RWPE2 (cell line): ENCODE data around the gene PDPK1.
A peak's percentile ranks its signal among the peaks of the same experiment; 100 is the strongest.

Source experiments
- ATAC-seq: fragments of 200-7000 bp; cut with Tn5 transposase; 3 replicates; pipeline ENCODE4 v1.9.1; 2021; ENCODE audit warnings: low read depth
- DNase-seq: peaks from one replicate; pipeline ENCODE4 v3.0.0-alpha.2; 2020; ENCODE audit warnings: low spot score
- H3K27ac ChIP-seq: fragments of 450-650 bp; 2 replicates; pipeline ENCODE4 v1.5.1; 2017; ENCODE audit warnings: mild to moderate bottlenecking; ENCODE audit not compliant: poor library complexity, severe bottlenecking
- H3K27me3 ChIP-seq: fragments of 250-450 bp; sonication (Bioruptor Pico); 2 replicates; pipeline ENCODE4 v1.5.1; 2021; ENCODE audit warnings: mild to moderate bottlenecking, moderate library complexity; ENCODE audit not compliant: insufficient read depth, poor library complexity, severe bottlenecking
- H3K36me3 ChIP-seq: fragments of 250-450 bp; sonication (Bioruptor Pico); 2 replicates; pipeline ENCODE4 v1.5.1; 2020; ENCODE audit warnings: low read depth, mild to moderate bottlenecking, moderate library complexity
- H3K4me1 ChIP-seq: fragments of 250-450 bp; sonication (Bioruptor Pico); 2 replicates; pipeline ENCODE4 v1.5.1; 2021; ENCODE audit warnings: mild to moderate bottlenecking, moderate library complexity; ENCODE audit not compliant: insufficient read depth, poor library complexity, severe bottlenecking
- H3K4me3 ChIP-seq: fragments of 250-450 bp; sonication (Bioruptor Pico); 2 replicates; pipeline ENCODE4 v1.5.1; 2021; ENCODE audit warnings: mild to moderate bottlenecking, moderate library complexity; ENCODE audit not compliant: severe bottlenecking
- H3K9me3 ChIP-seq: fragments of 250-450 bp; sonication (Bioruptor Pico); 2 replicates; pipeline ENCODE4 v1.5.1; 2021; ENCODE audit warnings: mild to moderate bottlenecking, moderate library complexity; ENCODE audit not compliant: severe bottlenecking
- TF ChIP-seq, protein P1 (sequence below): fragments of 450-650 bp; IDR thresholded peaks from one replicate; pipeline ENCODE4 v1.5.1; 2017; ENCODE audit warnings: mild to moderate bottlenecking, moderate library complexity; ENCODE audit not compliant: poor library complexity, severe bottlenecking

PDPK1 gene

DNA sequence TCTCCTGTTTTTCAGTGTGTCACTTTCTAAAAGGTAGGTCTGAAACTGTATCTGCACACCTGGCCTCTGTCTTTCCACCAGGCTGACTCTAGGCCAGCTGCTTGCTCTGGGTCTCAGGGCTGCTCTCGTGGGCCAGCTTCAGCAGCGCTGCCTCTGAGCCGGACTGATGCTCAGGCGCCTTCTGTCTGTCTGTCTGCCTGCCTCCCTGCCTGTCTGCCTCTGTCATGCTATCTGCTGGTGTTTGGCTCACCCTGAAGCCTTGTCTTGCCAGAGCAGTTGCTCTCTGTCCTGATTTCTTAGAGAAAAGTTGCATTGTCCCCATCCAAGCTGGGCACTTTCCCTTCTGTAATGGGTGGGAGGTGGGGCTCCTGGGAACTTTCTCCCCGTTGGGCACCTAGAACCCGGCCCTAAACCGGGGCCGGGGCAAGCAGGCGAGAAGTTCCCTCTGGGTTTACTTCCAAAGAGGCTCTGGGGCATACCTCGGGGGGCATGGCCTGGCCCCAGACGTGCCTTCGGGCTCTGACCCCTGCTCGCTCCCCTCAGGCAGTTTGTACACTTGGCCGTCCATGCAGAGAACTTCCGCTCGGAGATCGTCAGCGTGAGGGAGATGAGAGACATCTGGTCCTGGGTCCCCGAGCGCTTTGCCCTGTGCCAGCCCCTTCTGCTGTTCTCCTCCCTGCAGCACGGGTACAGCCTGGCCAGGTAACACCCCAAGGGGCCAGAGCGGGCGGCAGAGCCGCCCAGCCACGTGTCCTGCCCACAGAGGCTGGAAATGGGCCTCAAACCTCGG lies 39.9 kb upstream of the PDPK1 start:
- H3K4me1 ChIP-seq = no peaks in the 10 kb centered on the region
- no peaks in the 10 kb centered on the region for H3K9me3 ChIP-seq
- DNase-seq = no peak
- H3K27me3 ChIP-seq = no peaks in the 10 kb centered on the region
- H3K27ac ChIP-seq = no peak overlapping the region
- no peak overlapping the region for H3K4me3 ChIP-seq
- TF ChIP-seq, protein P1, sequence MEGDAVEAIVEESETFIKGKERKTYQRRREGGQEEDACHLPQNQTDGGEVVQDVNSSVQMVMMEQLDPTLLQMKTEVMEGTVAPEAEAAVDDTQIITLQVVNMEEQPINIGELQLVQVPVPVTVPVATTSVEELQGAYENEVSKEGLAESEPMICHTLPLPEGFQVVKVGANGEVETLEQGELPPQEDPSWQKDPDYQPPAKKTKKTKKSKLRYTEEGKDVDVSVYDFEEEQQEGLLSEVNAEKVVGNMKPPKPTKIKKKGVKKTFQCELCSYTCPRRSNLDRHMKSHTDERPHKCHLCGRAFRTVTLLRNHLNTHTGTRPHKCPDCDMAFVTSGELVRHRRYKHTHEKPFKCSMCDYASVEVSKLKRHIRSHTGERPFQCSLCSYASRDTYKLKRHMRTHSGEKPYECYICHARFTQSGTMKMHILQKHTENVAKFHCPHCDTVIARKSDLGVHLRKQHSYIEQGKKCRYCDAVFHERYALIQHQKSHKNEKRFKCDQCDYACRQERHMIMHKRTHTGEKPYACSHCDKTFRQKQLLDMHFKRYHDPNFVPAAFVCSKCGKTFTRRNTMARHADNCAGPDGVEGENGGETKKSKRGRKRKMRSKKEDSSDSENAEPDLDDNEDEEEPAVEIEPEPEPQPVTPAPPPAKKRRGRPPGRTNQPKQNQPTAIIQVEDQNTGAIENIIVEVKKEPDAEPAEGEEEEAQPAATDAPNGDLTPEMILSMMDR = no peak
- ATAC-seq = no peak
- H3K36me3 ChIP-seq = 0 out of 2 replicates have a peak, but pooled peaks cover 9% of the 10 kb centered on the region

DNA sequence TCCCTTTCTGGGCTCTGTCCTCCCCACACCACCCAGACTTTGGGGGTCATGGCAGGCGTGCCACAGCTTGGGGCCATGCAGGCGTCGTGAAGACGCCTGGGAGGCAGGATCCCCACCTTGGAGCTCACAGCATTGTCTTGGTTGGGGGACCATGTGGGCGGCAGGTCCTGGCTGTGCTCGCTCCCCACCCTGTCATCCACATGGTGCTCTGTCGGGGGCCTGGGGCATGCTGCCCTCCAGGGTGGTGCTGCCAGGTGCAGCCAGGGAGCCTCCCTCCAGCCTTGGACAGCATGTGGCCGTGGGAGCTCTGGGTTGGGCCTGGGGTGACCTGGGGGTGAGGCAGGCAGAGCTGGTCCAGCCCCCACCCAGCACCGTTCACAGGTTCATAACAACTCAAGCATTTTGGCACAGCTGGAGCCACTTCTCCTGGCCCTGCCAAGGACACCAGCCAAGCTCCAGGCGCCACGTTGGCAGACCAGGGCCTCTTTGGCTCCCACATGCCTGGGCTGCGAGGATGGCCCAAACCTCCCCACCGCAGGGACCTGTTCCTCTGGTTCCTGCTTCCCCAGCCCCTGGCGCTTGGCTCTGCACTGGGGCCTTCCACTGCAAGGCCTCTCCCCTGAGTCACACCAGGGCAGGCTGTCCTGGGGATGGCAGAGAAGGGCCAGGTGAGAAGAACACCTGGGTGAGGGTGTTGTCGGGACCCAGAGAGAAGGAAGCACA lies 39.1 kb upstream of the PDPK1 start:
- Histone ChIP-seq H3K4me1 (no peaks in the 10 kb centered on the region), H3K27me3 (no peaks in the 10 kb centered on the region), H3K36me3 (0 out of 2 replicates have a peak, but pooled peaks cover 9% of the 10 kb centered on the region), H3K4me3 (no peak overlapping the region), H3K27ac (no peak overlapping the region), H3K9me3 (no peaks in the 10 kb centered on the region)
- DNase-seq = no peak
- TF ChIP-seq, protein P1 = no peak
- ATAC-seq = 0 out of 3 replicates have a peak, but pooled peaks have one; percentile 7

DNA sequence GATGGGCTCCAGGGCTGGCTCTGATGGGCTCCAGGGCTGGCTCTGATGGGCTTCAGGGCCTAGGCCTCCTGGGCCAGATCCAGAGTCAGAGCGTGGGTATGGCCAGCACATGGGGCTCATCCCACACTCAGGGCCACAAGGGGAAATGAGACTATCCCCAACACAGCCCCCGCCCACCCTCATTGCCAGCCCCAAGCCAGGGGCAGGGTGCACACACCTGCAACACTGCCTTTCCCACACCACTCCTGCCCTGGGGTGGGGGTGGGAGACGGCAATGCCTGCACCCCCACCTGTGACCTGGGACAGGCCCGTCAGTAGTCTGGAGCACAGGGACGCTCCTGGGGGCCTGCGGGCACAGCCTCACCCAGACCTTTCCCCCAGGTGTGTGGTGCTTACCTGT lies 38.4 kb upstream of the PDPK1 start:
- Histone ChIP-seq H3K27me3 (no peaks in the 10 kb centered on the region), H3K36me3 (0 out of 2 replicates have a peak, but pooled peaks cover 9% of the 10 kb centered on the region), H3K27ac (no peak overlapping the region), H3K4me3 (no peak overlapping the region), H3K4me1 (no peaks in the 10 kb centered on the region), H3K9me3 (no peaks in the 10 kb centered on the region)
- TF ChIP-seq, protein P1 = no peak
- DNase-seq = no peak
- ATAC-seq = no peak

DNA sequence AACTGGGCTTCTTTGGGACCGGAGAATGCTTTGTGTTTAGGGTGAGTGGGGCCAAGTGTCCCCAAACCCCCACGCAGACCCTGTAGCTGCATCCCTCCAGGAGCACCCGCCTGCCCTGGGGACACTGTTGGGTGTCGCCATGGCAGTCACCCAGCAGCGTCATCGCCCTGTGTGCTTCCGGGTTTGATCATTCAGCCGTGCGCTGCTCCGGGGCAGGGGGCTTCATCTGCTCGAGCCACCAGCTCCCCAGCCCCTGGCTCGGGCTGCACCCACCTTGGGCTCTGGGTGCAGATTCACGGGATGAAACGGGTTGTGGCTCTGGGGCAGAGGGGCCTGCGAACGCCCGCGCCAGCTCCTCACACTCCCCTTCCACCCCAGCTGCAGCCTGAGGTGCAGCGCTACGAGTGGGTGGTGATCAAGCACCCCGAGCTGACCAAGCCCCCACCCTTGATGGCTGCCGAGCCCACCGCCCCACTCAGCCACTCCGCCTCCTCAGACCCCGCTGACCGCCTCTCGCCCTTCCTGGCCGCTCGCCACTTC lies 37.9 kb upstream of the PDPK1 start:
- H3K9me3 ChIP-seq = no peaks in the 10 kb centered on the region
- H3K27ac ChIP-seq = no peak overlapping the region
- H3K36me3 ChIP-seq = 0 out of 2 replicates have a peak, but pooled peaks cover 9% of the 10 kb centered on the region
- no peaks in the 10 kb centered on the region for H3K27me3 ChIP-seq
- DNase-seq = no peak
- H3K4me3 ChIP-seq = no peak overlapping the region
- ATAC-seq = no peak
- TF ChIP-seq, protein P1 = no peak
- no peaks in the 10 kb centered on the region for H3K4me1 ChIP-seq
